Amniotic stem cell (primary cell): ENCODE results near the gene HPCAL1.
"Not testable (repeated sequence)": the region's sequence is repeated elsewhere in the genome, so short reads cannot be mapped to it uniquely, and the experiment has no call there.

ENCODE experiments used
- DNase-seq: peaks from one replicate; lab custom pipeline; 2025; lab: John Stamatoyannopoulos, UW

The HPCAL1 gene

GRCh38 chr2:10302479-10303180, at the start of gene HPCAL1:
HPCAL1 (plus strand) TSS chr2:10302904; CDS start chr2:10419758, 116,854 bp downstream.
- peak; percentile 51 for DNase-seq

DNA sequence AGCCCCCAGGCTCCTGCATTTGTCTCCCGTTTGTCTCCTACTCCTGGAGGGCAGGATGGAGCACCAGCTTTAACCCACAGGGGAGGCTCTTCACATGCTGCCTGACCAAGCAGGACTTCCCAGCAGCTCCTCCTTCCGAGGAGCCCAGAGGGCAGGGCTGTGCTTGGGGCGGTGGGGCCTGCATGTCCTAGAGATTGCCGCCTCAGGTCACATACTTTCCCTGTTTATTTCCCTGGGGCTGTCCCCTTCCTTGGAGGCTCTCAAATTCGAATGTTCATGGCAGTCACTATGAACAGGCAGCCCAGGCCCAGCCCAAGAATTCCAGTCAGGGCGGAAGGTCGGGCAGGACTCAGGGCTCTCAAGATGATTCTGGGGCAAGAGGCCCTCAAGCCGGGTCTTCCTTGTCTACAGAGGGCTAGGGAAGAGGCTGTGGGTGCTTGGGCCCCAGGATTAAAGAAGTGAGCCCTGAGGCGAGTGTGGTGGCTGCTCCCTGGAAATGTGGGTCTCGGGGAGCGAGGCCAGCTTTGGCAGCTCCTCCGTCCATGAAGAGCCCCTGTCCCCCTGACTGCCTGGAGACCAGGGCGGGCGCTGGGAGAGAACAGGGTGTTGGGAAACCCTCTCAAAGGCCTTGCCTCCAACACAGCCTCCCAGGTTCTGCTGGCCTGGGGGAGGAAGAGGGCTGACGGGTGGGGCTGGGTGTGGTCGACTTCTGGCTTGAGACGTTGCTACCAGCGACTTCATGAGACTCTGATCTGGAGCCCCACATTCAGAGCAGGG, 48.9 kb upstream of the HPCAL1 start:
- DNase-seq = no peak

DNA sequence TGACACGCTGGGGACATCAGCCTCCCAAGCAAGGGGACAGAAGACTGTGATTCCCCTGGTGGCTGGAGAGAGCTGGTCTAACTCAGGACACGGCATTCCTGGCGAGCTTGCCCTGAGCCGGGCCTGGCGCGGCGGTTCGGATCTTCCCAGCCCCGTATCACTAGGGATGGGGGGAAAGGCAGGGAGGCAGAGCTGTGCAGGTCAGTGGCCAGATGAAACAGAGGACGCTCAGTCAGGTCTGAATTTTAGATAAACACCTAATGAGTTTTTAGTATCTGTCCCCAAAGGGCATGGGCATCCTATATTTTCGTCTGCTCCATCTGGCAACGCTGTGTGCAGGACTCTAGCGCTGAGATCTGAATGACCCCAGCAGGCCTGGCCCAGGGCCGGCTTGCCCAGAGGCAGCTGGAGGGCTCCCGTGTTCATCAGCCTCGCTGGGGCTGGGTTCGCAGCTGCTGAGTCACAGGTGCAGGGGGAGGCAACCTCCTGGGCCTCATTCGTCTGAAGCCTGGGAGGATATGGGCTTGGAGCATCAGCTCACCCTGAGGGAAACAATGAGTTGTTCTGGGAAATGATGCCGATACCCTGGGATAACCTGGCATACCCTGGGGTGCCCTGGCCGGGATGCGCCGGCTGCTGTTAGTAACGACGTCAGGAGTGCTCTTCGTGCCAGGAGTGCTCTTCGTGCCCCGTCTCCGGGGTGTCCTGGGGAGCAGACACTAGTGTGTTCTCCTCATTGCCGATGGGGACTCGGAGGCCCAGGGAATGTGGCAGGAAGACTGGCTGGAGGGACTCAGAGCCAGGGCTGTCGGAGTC, 48.1 kb upstream of the HPCAL1 start:
- no peak for DNase-seq

DNA sequence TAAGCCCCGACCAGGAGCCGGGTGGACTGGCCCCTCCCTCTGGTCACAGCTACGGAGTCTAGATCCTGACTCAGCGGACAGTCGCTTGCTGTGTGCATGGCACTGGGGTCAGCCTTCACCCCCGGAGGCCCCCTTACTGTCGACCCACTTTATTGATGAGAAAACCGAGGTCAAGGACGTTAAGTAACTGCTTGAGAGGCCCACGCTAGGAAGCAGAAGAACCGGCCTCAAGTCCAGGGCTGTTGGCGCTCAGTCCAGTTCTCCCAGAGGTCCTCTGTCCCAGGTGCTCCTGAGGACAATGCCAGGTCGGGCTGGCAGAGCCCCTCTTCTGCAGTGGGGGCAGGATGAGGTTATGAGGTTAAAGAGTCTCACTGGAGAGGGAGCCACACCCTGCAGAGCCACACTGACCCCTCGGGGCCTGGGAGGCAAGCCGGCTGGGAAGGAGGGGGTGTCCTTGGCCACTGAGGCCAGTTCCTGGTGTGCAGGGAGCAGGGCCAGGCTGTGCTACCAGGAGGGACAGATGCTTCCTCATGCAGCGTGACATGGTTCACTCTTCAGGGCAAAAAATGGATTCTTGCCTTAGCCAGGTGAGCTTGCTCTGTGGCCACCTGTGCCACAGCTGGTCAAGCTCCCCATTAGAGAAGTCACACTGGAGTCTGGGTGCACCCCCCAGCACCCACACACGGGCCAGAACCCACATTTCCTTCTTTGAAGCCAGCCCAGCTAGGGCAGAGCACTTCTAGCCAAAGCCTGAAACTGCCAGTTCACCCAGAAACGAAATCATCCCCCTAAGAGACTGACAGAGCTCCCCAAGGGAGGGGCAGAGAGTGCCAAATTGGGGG, 47.3 kb upstream of the HPCAL1 start:
- DNase-seq = no peak

DNA sequence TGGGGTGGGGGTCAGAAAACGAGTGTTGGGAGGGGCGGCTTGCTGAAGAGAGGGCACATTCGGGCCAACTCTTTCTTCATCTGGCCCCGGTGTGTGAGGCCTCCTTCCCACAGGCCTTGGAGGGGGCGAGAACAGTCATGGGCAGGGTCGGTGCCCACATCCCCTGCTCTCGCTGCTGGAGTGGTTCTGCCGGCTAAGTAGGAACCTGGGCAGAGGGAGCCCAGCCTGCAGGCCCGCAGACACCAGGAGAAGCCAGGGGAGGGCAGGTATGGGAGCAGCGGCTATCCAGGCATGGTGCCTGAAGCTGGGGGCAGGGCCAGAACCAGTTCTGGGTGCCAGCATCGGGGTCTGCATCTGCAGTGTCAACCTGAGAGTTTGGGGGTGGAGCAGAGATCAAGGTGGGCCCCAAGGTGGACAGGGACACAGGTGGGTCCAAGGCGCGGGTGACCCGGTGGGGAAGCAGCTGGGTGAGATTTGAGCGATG, 46.6 kb upstream of the HPCAL1 start:
- DNase-seq = no peak

DNA sequence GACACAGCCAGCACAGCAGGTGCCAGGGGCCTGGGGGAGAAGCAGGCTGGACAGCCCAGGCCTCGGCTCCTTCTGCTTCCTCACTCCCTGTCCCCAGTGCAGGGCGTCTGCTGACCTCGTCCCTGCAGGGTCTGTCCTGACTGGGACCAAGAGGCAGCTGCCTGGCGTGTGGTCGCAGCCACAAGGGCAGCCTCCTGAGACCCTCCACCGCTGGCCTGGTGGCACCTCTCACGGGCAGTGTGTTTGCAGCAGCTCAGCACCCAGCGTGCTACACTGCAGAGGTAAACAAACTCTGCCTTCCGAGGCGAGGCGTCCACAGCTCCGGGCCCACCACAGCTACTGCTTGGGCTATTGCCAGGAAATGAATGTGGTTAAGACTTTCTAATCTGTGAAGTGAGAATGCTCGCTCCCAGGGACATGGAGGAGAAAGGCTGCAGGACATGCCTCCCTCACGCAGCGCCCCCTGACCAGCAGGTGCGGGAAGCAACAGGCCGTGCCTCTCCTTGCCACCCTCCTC, 46.1 kb upstream of the HPCAL1 start:
- no peak for DNase-seq

DNA sequence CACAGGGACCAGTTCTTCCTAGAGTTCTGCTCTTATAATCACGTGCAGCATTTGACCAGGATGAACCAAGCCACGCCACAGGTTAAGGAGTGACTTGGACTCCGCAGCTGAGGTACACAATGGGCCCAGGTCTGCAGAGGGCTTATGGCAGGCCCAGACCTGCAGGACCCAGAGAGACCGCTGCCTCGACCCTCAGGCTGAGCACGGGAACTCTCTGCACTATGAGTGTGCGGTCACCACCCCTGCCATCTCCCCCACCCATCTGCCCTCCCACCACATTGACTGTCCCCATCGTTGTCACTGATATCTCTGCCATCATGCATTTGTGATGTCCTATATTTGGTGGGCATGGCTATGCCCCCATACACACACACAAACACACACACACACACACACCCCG, 45.7 kb upstream of the HPCAL1 start:
- DNase-seq = no peak

GRCh38 chr2:10257500-10258147, 45.1 kb upstream of the HPCAL1 start:
- DNase-seq = no peak

- no peak for DNase-seq
Observed at GRCh38 chr2:10258326-10258725, 44.4 kb upstream of the HPCAL1 start.

- DNase-seq = no peak
Observed at GRCh38 chr2:10258726-10259125, 44.0 kb upstream of the HPCAL1 start.

- DNase-seq = no peak
Observed at GRCh38 chr2:10260130-10260529, 42.6 kb upstream of the HPCAL1 start.

DNA sequence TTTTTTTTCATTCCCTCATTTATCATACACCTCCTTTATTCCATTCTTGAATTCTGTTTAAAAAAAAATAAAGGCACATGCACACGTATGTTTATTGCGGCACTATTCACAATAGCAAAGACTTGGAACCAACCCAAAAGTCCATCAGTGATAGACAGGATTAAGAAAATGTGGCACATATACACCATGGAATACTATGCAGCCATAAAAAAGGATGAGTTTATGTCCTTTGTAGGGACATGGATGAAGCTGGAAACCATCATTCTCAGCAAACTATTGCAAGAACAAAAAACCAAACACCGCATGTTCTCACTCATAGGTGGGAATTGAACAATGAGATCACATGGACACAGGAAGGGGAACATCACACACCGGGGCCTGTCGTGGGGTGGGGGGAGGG, 39.2 kb upstream of the HPCAL1 start:
- not testable (repeated sequence) for DNase-seq

DNA sequence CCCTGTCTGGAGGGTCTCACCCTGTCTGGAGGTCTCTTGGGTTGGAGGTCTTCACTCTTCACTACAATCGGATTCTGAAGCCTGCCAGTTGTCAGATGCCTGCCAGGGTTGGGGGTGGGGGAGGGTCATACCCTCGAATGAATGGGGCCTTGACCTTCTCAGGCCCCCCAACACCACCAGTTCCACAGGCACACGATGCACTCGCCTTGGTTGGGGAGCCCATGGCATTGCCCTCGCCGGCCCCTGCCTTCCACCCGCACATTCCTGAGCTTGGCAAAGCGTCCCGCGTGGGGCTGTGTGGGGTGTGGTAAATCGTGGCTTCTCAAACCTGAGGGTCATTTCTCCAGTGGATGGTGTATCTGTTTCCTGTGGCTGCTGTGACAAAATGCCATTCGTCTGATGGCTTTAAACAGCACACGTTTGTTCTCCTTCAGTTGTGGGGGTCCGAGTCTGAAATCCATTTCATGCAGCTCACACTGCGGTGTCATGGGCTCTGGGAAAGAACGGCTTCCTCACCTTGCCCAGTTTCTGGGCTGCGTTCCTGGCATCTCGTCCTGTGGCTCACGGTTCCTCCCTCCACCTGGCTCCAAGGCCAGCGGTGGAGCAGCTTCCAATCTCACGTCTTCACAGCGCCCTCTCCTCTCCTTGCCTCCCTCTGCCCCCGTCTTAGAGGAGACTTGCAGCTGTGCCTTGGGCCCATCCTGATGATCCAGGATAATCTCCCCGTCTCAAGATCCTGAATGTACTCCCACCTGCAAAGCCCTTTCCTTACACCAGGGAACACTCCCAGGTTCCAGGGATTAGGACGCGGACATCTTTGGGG, 38.0 kb upstream of the HPCAL1 start:
- DNase-seq = no peak

- DNase-seq = no peak
Observed at GRCh38 chr2:10265329-10266132, 37.2 kb upstream of the HPCAL1 start.

DNA sequence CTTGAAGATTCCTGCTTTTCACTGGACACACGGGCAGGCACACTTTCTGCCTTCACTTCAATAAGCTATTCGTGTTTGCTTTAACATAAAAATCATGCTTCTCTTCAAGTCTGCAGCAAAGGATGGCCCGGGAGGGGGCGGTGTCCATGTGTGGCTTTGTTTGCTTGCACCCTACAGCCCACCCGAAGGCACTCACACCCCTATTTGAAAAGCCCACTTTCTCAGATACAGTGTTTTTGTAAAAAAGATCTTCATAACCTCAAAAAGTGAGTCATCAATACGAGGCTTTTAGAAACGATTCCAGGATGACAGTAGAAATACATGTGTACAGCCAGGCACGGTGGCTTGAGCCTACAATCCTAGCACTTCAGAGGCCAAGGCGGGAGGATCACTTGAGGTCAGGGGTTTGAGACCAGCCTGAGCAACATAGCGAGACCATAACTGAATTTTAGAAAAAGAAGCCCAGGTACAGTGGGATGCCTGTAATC, 36.5 kb upstream of the HPCAL1 start:
- DNase-seq = no peak

DNA sequence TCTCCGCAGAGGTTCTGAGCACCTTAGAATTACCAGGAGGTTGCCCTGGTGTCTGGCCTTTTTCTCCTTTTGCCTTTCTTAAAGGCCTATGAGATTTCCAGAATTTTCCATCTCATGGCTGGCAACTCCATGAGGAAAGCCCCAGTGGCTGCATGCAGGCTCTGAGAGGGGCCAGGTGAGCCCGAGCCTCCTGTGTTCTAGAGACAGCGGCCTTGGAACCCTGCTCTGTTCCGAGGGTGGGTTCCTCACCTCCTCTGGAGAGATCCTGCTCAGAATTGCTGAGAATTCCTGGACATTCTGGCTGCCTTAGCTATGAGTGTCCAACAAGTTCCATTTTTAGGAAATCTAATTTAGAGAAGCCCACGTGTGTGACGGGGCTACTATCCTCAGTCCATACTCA, 35.7 kb upstream of the HPCAL1 start:
- no peak for DNase-seq

GRCh38 chr2:10267551-10268465, 34.9 kb upstream of the HPCAL1 start:
- no peak for DNase-seq

- DNase-seq = no peak
Observed at GRCh38 chr2:10269291-10269690, 33.4 kb upstream of the HPCAL1 start.
